MCF 10A (cell line): ENCODE data around the gene OXSM. TPM values are rescaled to one million over a fixed set of nuclear protein-coding genes. Genes with fewer than 3 reads are reported as not detected.
A peak's percentile ranks its signal among the peaks of the same experiment; 100 is the strongest.

Experiments
- BruUV-seq: library from RNA; stranded (reverse); fragments of 400-500 nt; replicated peaks from 2 replicates; lab custom pipeline; 2021; lab: Mats Ljungman, UMichigan
- CTCF ChIA-PET: fragments of 300-600 bp; sonication (Branson Sonifier 250); formaldehyde crosslinking; extraction: SDS; loops from one replicate; lab custom pipeline; 2021; ENCODE audit warnings: antibody characterized with exemption, inconsistent platforms; lab: Yijun Ruan, JAX
- POLR2A ChIA-PET: fragments of 300-600, 350-650 bp; sonication (Branson Sonifier 250); formaldehyde crosslinking; extraction: SDS; loops from one replicate; lab custom pipeline; 2020; ENCODE audit warnings: antibody characterized with exemption, inconsistent platforms; lab: Yijun Ruan, JAX
- DNase-seq: peaks from one replicate; pipeline ENCODE4 v3.0.0-alpha.2; 2018; ENCODE audit not compliant: unreplicated experiment
- H3K27ac Mint-ChIP-seq: one replicate; pipeline ENCODE4 v1.8.0; 2022; ENCODE audit warnings: mild to moderate bottlenecking, low read depth, mixed read lengths; ENCODE audit not compliant: unreplicated experiment
- H3K27me3 Mint-ChIP-seq: one replicate; pipeline ENCODE4 v1.8.0; 2022; ENCODE audit warnings: mixed read lengths; ENCODE audit not compliant: insufficient read depth, unreplicated experiment
- H3K36me3 Mint-ChIP-seq: one replicate; pipeline ENCODE4 v1.8.0; 2022; ENCODE audit warnings: mild to moderate bottlenecking, moderate library complexity, mixed read lengths; ENCODE audit not compliant: insufficient read depth, unreplicated experiment
- H3K4me1 Mint-ChIP-seq: one replicate; pipeline ENCODE4 v1.8.0; 2022; ENCODE audit warnings: mixed read lengths; ENCODE audit not compliant: insufficient read depth, unreplicated experiment
- H3K4me3 Mint-ChIP-seq: one replicate; pipeline ENCODE4 v1.8.0; 2022; ENCODE audit warnings: mild to moderate bottlenecking, moderate library complexity, mixed read lengths; ENCODE audit not compliant: unreplicated experiment
- H3K9me3 Mint-ChIP-seq: one replicate; pipeline ENCODE4 v1.8.0; 2022; ENCODE audit warnings: mixed read lengths; ENCODE audit not compliant: unreplicated experiment
- intact Hi-C: fragments of 100-400 bp; cut with micrococcal nuclease; formaldehyde crosslinking; loops from 2 replicates; pipeline ENCODE4 v1.14.1; 2022
- total RNA-seq: library from RNA; stranded (reverse); gene quantifications from 2 replicates; pipeline ENCODE4 v1.2.3, GENCODE V29; 2022
- TF ChIP-seq, protein P1 (sequence below): fragments of 200-600 bp; IDR thresholded peaks from one replicate; pipeline ENCODE4 v1.8.0; 2022; ENCODE audit warnings: antibody characterized with exemption, mild to moderate bottlenecking; ENCODE audit not compliant: unreplicated experiment

The OXSM gene
- total RNA-seq, 1 experiment from 2014 or later = 21.7 TPM

DNA sequence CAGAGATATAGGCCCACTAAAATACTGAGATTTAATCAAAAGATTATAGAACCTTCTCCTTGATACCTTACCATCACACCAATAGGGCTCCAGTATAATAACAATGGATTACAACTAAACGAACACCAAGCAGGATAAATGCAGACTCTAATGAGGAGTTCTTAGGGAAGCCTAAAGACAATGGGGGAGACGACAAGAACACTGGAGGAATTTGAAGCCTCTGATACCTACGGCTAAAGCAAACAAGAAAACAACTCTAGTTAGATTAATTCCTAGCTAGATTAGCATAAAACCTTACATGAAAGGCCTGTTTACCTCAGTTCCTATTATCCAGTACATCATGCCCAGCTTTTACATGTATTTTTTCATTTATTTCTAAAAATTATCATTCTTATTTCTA, 41.7 kb upstream of the OXSM start:
- Mint-ChIP-seq H3K27ac (peak overlapping the region; percentile 36), H3K36me3 (peaks cover 54% of the 10 kb centered on the region)
- intact Hi-C loops = no loop called here

DNA sequence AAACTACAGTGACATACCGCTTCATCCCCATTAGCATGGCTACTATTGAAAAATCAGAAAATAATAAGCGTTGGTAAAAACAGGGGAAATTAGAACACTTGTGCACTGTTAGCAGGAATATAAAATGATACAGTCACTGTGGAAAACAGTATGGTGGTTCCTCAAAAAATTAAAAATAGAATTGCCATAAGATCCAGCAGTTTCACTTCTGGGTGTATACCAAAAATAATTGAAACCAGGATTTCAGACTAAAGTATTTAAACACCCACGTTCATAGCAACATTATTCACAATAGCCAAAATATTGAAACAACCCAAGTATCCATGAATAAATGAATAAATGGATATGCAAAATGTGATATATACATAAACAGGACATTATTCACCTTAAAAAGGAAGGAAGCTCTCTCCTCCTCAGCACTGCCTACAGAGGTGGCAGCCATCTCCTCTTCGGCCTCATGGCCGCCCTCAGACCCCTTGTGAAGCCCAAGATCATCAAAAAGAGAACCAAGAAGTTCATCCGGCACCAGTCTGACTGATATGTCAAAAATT, 40.8 kb upstream of the OXSM start:
- TF ChIP-seq, protein P1, sequence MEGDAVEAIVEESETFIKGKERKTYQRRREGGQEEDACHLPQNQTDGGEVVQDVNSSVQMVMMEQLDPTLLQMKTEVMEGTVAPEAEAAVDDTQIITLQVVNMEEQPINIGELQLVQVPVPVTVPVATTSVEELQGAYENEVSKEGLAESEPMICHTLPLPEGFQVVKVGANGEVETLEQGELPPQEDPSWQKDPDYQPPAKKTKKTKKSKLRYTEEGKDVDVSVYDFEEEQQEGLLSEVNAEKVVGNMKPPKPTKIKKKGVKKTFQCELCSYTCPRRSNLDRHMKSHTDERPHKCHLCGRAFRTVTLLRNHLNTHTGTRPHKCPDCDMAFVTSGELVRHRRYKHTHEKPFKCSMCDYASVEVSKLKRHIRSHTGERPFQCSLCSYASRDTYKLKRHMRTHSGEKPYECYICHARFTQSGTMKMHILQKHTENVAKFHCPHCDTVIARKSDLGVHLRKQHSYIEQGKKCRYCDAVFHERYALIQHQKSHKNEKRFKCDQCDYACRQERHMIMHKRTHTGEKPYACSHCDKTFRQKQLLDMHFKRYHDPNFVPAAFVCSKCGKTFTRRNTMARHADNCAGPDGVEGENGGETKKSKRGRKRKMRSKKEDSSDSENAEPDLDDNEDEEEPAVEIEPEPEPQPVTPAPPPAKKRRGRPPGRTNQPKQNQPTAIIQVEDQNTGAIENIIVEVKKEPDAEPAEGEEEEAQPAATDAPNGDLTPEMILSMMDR = no peak
- intact Hi-C loops = no loop called here
- POLR2A ChIA-PET = no interaction called here
- Mint-ChIP-seq H3K36me3 (peaks cover 52% of the 10 kb centered on the region), H3K9me3 (no peaks in the 10 kb centered on the region), H3K4me3 (no peak overlapping the region), H3K4me1 (peaks cover 2% of the 10 kb centered on the region), H3K27ac (no peak overlapping the region), H3K27me3 (no peaks in the 10 kb centered on the region)
- no peak for DNase-seq
- BruUV-seq = no TSS peak
- CTCF ChIA-PET = interaction anchor here (0.8 to 1.0 kb wide), 3 partner anchors 8 to 99 kb away, joined by 3 to 6 read pairs (median 4); no protein-coding TSS in a partner anchor

More for the DNA sequence above, 41.7 kb upstream of the OXSM start:
- no TSS peak for BruUV-seq
- ChIA-PET CTCF (no interaction called here), POLR2A (interaction anchor here (1.7 kb wide), 1 partner anchor 10 kb away, joined by 3 read pairs; no protein-coding TSS in a partner anchor)
- no peaks in the 10 kb centered on the region for H3K4me1 Mint-ChIP-seq
- H3K4me3 Mint-ChIP-seq = no peak overlapping the region
- DNase-seq = no peak
- H3K9me3 Mint-ChIP-seq = no peaks in the 10 kb centered on the region
- no peaks in the 10 kb centered on the region for H3K27me3 Mint-ChIP-seq
- TF ChIP-seq, protein P1 = no peak

DNA sequence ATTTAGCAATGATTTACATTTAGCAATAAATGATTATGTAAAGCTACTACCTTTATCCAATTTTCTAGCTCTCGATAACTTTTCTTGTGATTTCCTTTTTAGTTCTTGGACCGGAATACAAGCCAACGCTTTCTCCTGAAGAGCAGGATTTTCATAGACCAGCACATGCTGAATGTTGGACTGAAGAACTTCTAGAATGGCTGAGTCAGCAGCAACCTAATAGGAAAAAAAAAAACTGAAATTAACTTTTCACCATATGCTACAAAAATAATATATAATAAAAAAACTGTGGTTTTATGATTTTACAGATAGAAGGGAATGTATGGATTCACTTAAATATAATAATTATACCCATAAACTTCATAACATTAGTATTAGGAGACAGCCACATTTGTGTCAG, 38.8 kb upstream of the OXSM start:
- no TSS peak for BruUV-seq
- peaks cover 13% of the 10 kb centered on the region for H3K4me1 Mint-ChIP-seq
- H3K36me3 Mint-ChIP-seq = peaks cover 49% of the 10 kb centered on the region
- H3K4me3 Mint-ChIP-seq = no peak overlapping the region
- TF ChIP-seq, protein P1 = no peak
- no peak for DNase-seq
- no peaks in the 10 kb centered on the region for H3K27me3 Mint-ChIP-seq
- CTCF ChIA-PET = interaction anchor here (0.6 kb wide), 1 partner anchor 12 kb away, joined by 3 read pairs; no protein-coding TSS in a partner anchor
- H3K27ac Mint-ChIP-seq = no peak overlapping the region
- H3K9me3 Mint-ChIP-seq = no peaks in the 10 kb centered on the region
- intact Hi-C loops = no loop called here
- POLR2A ChIA-PET = no interaction called here

DNA sequence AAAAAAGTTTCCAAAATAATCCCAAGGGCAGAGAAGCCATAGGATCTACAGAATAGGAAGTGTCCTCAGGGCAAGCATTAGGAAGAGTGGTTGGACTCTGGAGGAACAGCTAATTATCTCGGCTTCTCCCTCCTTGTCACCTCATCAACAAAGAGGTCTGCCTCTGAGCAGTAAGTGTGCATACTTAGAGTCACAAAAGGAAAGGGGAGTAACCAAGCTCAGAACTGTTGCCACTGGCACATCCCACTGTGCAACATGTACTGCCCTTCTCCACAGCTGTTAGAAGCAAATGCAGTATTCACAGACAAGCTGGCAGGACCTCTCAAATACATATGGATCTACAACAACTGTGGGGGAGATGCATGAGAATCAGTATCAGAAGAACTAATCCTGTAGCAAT, 38.2 kb upstream of the OXSM start:
- no peak overlapping the region for H3K27ac Mint-ChIP-seq
- ChIA-PET POLR2A (no interaction called here), CTCF (interaction anchor here (0.6 to 0.7 kb wide), 2 partner anchors 13 to 101 kb away, joined by 3 read pairs; no protein-coding TSS in a partner anchor)
- BruUV-seq = no TSS peak
- H3K4me1 Mint-ChIP-seq = peaks cover 13% of the 10 kb centered on the region
- H3K4me3 Mint-ChIP-seq = no peak overlapping the region
- no peaks in the 10 kb centered on the region for H3K9me3 Mint-ChIP-seq
- DNase-seq = no peak
- TF ChIP-seq, protein P1 = no peak
- peaks cover 51% of the 10 kb centered on the region for H3K36me3 Mint-ChIP-seq
- no peaks in the 10 kb centered on the region for H3K27me3 Mint-ChIP-seq
- intact Hi-C loops = no loop called here
